Endothelial cell of umbilical vein (primary cell): ENCODE data around the gene LENG9. TPM values are rescaled to one million over a fixed set of nuclear protein-coding genes. Genes with fewer than 3 reads are reported as not detected.

Experiments used
- BruUV-seq: library from RNA; stranded (reverse); fragments of 400-500 nt; replicated peaks from 2 replicates; lab custom pipeline; 2021; lab: Mats Ljungman, UMichigan
- CTCF ChIA-PET: fragments of 300-600, 350-600 bp; sonication (Branson Sonifier 250); formaldehyde crosslinking; loops from one replicate; lab custom pipeline; 2021; ENCODE audit warnings: antibody characterized with exemption, inconsistent platforms; lab: Charles Lee
- POLR2A ChIA-PET: fragments of 300-600, 350-600 bp; sonication (Branson Sonifier 250); formaldehyde crosslinking; loops from one replicate; lab custom pipeline; 2021; ENCODE audit warnings: antibody characterized with exemption, inconsistent platforms; lab: Charles Lee
- DNase-seq: peaks from one replicate; pipeline ENCODE4 v3.0.0-alpha.2; 2011; ENCODE audit warnings: low read depth, low spot score
- FAIRE-seq: peaks from 2 replicates; lab custom pipeline; 2011; peaks lifted over from hg19 to GRCh38; lab: Jason Lieb, UNC
- H2AFZ ChIP-seq: 2 replicates; pipeline ENCODE4 v1.6.0; 2012; ENCODE audit warnings: low read depth, low read length, control low read depth, inconsistent platforms
- H3K27ac ChIP-seq: 2 replicates; pipeline ENCODE4 v1.5.1; 2011; ENCODE audit warnings: low read depth, mild to moderate bottlenecking, control low read depth, low read length, moderate library complexity; ENCODE audit not compliant: insufficient read depth
- H3K27me3 ChIP-seq, 2 experiments: 2 replicates each; pipeline versions ENCODE4 v1.6.0 to v1.6.1; 2011; ENCODE audit warnings: low read length in 2 of 2, mixed read lengths in 1 of 2; ENCODE audit not compliant: control insufficient read depth in 2 of 2, insufficient read depth in 2 of 2
- H3K36me3 ChIP-seq, 2 experiments: 2 replicates in 1 of 2; 3 replicates in 1 of 2; pipeline ENCODE4 v1.5.1; 2011; ENCODE audit warnings: low read length in 2 of 2, mild to moderate bottlenecking in 1 of 2, moderate library complexity in 1 of 2; ENCODE audit not compliant: control insufficient read depth in 2 of 2, insufficient read depth in 2 of 2; ENCODE audit errors: extremely low read depth in 1 of 2
- H3K4me1 ChIP-seq: 3 replicates; pipeline ENCODE4 v1.5.1; 2011; ENCODE audit warnings: mild to moderate bottlenecking, low read length; ENCODE audit not compliant: control insufficient read depth, insufficient read depth; ENCODE audit errors: extremely low read depth
- H3K4me2 ChIP-seq: 2 replicates; pipeline ENCODE4 v1.6.1; 2011; ENCODE audit warnings: low read length, control low read depth, mixed read lengths; ENCODE audit not compliant: insufficient read depth
- H3K4me3 ChIP-seq, 3 experiments: fragments of 200-600 bp in 1 of 3; sonication (generic), shearing (Covaris generic) in 1 of 3; replicated peaks in 1 of 3; 2 replicates each; pipeline ENCODE4 v1.5.1; 2011 to 2016; ENCODE audit warnings: control low read depth in 3 of 3, low read length in 3 of 3, mild to moderate bottlenecking in 2 of 3, inconsistent platforms in 1 of 3, low read depth in 1 of 3, moderate library complexity in 1 of 3; ENCODE audit not compliant: insufficient read depth in 1 of 3
- H3K79me2 ChIP-seq: 2 replicates; pipeline ENCODE4 v1.6.0; 2012; ENCODE audit warnings: low read length, inconsistent platforms; ENCODE audit not compliant: control insufficient read depth, insufficient read depth
- H3K9ac ChIP-seq: replicated peaks from 2 replicates; pipeline ENCODE3; 2011; ENCODE audit warnings: low read length, control low read depth; ENCODE audit not compliant: insufficient read depth; ENCODE audit errors: extremely low read depth
- H3K9me1 ChIP-seq: replicated peaks from 3 replicates; pipeline ENCODE4 v1.6.0; 2011; ENCODE audit warnings: mild to moderate bottlenecking, low read length; ENCODE audit not compliant: control insufficient read depth, insufficient read depth; ENCODE audit errors: extremely low read depth
- H3K9me3 ChIP-seq: replicated peaks from 2 replicates; pipeline ENCODE4 v1.5.1; 2012; ENCODE audit warnings: low read length, inconsistent platforms; ENCODE audit not compliant: control insufficient read depth, insufficient read depth
- H4K20me1 ChIP-seq: replicated peaks from 2 replicates; pipeline ENCODE3; 2011; ENCODE audit warnings: mild to moderate bottlenecking, low read length; ENCODE audit not compliant: control insufficient read depth, insufficient read depth; ENCODE audit errors: extremely low read depth
- CTCF ChIP-seq, 2 donors: IDR thresholded peaks; 1 replicate in 1 of 2; 2 replicates in 1 of 2; pipeline ENCODE4 v1.5.1; 2011; ENCODE audit warnings: low read length in 2 of 2, mild to moderate bottlenecking in 2 of 2, moderate library complexity in 2 of 2, control low read depth in 1 of 2, inconsistent platforms in 1 of 2, low read depth in 1 of 2; ENCODE audit not compliant: insufficient read depth in 1 of 2; ENCODE audit errors: extremely low read depth in 1 of 2
- FOS ChIP-seq: IDR thresholded peaks from 2 replicates; pipeline ENCODE4 v1.6.1; 2011; ENCODE audit warnings: mild to moderate bottlenecking, low read length, moderate library complexity, borderline replicate concordance; ENCODE audit not compliant: insufficient read depth
- GATA2 ChIP-seq: IDR thresholded peaks from 2 replicates; pipeline ENCODE4 v1.7.0; 2011; ENCODE audit warnings: low read depth, mild to moderate bottlenecking, moderate library complexity, mixed read lengths, low read length; ENCODE audit not compliant: insufficient read length, insufficient read depth
- MAX ChIP-seq: IDR thresholded peaks from 2 replicates; pipeline ENCODE4 v1.6.1; 2011; ENCODE audit not compliant: insufficient read depth, insufficient read length
- POLR2A ChIP-seq: IDR thresholded peaks from 2 replicates; pipeline ENCODE4 v1.6.1; 2012; ENCODE audit warnings: low read depth, mild to moderate bottlenecking, control low read depth, low read length
- dilution Hi-C: fragments of 300-500 bp; cut with MboI; formaldehyde crosslinking; loops from one replicate; pipeline ENCODE4 v1.15.0; 2019; ENCODE audit warnings: low sequenced_read_pairs; ENCODE audit not compliant: extremely low pct_ligation_motif_present
- intact Hi-C: fragments of 100-400 bp; cut with micrococcal nuclease; formaldehyde crosslinking; loops from one replicate; pipeline ENCODE4 v1.10.0; 2022
- polyA plus RNA-seq, 4 experiments: library from polyadenylated mRNA; depleted of rRNA in 3 of 4; stranded (reverse) in 3 of 4; unstranded in 1 of 4; fragments of >200 nt; gene quantifications; 2 replicates each; pipeline versions ENCODE4 v1.2.1 to v1.2.3, GENCODE V29; 2011 to 2012; ENCODE audit warnings: missing spikeins in 1 of 4
- total RNA-seq: library from RNA; stranded (reverse); gene quantifications from 2 replicates; pipeline ENCODE4 v1.2.3, GENCODE V29; 2021

Gene LENG9
- total and polyA plus RNA-seq, 2 donors (not counting 3 experiments of a cell fraction or from before 2014, with no cell fraction given), result 0.97 to 2.8 TPM

- Histone ChIP-seq H3K4me2 (no peak overlapping the region), H3K9ac (no peak overlapping the region), H3K27ac (no peak overlapping the region), H2AFZ (no peak overlapping the region), H3K79me2 (peaks cover 52% of the 10 kb centered on the region), H4K20me1 (no peaks in the 10 kb centered on the region), H3K9me1 (no peaks in the 10 kb centered on the region), H3K36me3 (peaks cover 27 to 62% of the 10 kb centered on the region in 2 experiments), H3K4me3 (no peak overlapping the region), H3K4me1 (peaks cover 29% of the 10 kb centered on the region), H3K27me3 (no peaks in the 10 kb centered on the region), H3K9me3 (no peaks in the 10 kb centered on the region)
- dilution Hi-C loops, result no loop called here
- DNase-seq, result no peak
- TF ChIP-seq GATA2, result no peak
- TF ChIP-seq MAX, result no peak
- no peak for TF ChIP-seq POLR2A
- TF ChIP-seq FOS, result no peak
- TF ChIP-seq CTCF (IDR thresholded peaks at IDR 0.05; ENCODE audit: extremely low read depth in 1 of 2, insufficient read depth in 1 of 2, low read depth in 1 of 2, low read length in 2 of 2), result no peak
- POLR2A ChIA-PET, result interaction anchor here (1.3 kb wide), 1 partner anchor 11 kb away, joined by 4 read pairs; the partner anchor contains the start of gene LENG8
- intact Hi-C loops, result loop anchor here (5.0 to 10.0 kb wide), 6 partner anchors 297 to 1195 kb away; partner anchors contain the start of genes MYADM, PPP1R12C, RDH13 and U2AF2
- CTCF ChIA-PET, result interaction anchor here (1.3 kb wide), 1 partner anchor 11 kb away, joined by 4 read pairs; the partner anchor contains the start of gene LENG8
- FAIRE-seq, result no peak
- BruUV-seq, result no TSS peak
Observed at GRCh38 chr19:54459282-54460229, 4.0 kb downstream of the LENG9 start.
